ENCODE data around the gene VWA1.
"Not testable (repeated sequence)": the region's sequence is repeated elsewhere in the genome, so short reads cannot be mapped to it uniquely, and the experiment has no call there.

VWA1 gene

DNA sequence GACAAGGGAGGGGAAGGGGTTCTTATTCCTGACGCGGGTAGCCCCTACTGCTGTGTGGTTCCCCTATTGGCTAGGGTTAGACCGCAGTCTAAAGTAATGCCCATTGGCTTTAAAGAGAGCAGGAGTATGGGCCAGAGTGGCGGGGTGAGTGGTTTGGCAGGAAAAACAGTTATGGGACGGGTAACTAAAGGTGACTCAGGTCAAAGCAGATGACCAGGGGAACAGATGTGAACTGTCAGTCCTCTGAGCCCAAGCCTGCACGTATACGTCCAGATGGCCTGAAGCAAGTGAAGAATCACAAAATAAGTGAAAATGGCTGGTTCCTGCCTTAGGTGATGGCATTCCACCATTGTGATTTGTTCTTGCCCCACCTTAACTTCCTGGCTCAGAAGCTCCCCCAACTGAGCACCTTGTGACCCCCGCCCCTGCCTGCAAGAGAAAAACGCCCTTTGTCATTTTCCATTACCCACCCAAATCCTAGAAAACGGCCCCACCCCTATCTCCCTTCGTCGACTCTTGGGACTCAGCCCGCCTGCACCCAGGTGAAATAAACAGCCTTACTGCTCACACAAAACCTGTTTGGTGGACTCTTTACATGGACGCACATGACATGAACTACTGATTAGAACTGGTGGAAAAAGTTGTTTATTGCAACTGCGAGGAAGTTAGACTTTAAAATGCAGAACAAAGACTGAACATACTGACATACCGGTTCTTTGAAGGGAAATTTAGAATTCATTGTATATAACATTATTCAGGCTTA, 35.3 kb downstream of the VWA1 start:
- H3K4me3 Mint-ChIP-seq = peak overlapping the region; percentile 85
- peaks cover 34% of the 10 kb centered on the region for H3K4me1 Mint-ChIP-seq
- H3K27me3 Mint-ChIP-seq = no peaks in the 10 kb centered on the region
- peak; percentile 5 for ATAC-seq
- H3K9me3 Mint-ChIP-seq = no peaks in the 10 kb centered on the region
- H3K27ac Mint-ChIP-seq = peak overlapping the region; percentile 89
- H3K36me3 Mint-ChIP-seq = peaks cover 6% of the 10 kb centered on the region

DNA sequence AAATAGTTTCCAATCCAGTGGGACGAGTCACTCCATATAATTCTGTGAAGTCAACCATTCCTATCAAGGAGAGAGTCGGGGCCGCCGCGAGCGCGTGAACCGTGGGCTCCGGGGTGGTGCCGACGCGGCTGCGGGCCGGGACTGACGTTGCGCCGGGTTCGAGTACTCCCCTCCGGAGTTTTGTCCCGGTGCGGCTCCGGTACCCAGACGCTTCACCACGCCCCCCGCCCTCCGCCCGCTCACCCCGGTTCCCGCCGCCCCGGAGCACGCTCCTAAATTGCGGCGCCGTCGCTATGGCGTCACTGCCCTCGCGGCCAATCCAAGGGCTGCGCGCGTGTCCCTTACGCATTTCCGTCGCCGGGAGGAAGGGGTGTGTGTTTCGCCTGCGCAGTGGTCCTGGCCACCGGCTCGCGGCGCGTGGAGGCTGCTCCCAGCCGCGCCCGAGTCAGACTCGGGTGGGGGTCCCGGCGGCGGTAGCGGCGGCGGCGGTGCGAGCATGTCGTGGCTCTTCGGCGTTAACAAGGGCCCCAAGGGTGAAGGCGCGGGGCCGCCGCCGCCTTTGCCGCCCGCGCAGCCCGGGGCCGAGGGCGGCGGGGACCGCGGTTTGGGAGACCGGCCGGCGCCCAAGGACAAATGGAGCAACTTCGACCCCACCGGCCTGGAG, 36.0 kb downstream of the VWA1 start, which contains the start of gene ATAD3B:
Gene ATAD3B, plus strand, starts transcription at position 377 of the 664 bp plus-strand sequence. Its CDS starts 120 bp downstream, at position 497.
- ATAC-seq = peak; percentile 96
- no peaks in the 10 kb centered on the region for H3K27me3 Mint-ChIP-seq
- peaks cover 34% of the 10 kb centered on the region for H3K4me1 Mint-ChIP-seq
- peak within 1 kb of the TSS; percentile 85 for H3K4me3 Mint-ChIP-seq
- peaks cover 7% of the 10 kb centered on the region for H3K36me3 Mint-ChIP-seq
- H3K9me3 Mint-ChIP-seq = no peaks in the 10 kb centered on the region
- peak within 1 kb of the TSS; percentile 89 for H3K27ac Mint-ChIP-seq

DNA sequence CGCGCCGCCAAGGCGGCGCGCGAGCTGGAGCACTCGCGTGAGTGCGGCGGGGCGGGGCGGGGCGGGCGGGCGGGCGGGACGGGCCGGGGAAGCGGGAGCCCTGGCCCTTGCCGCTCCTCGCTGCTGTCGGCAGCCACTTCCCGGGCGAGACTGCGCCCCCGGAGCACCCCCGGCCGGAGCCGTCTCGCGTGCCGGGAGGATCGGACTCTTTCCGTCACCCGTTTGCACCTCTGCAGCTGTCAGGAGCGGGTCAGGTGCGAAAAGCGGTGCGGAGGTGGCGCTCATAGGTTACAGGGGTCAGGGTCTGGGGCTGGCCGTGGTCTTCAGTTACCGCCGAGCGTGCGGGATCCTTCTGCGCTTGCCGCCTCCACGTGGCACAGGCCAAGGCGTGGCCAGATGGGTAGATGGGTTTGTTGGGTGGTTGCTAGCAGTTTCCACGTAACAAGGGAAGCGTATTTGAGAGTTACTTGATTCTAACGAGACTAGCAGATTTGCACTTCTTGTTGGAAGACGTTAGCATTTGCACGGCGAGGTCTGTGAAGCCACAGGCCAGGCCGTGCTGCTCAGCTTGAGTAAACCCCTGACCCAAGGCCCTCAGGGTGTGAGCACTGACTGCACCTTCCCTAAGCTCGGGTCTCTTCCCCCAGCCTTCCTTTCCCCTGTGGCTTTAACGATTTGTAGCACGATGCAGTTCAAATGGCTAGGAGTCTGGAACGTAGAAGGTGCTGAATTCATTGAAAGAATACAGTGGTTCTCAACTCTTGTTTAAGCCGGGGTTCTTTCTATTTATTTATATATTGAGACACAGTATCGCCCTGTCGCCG, 36.8 kb downstream of the VWA1 start:
- Mint-ChIP-seq H3K4me3 (peak overlapping the region; percentile 75), H3K4me1 (peaks cover 34% of the 10 kb centered on the region), H3K27ac (peak overlapping the region; percentile 89), H3K36me3 (peaks cover 15% of the 10 kb centered on the region)
- ATAC-seq = peak; percentile 50
- H3K27me3 Mint-ChIP-seq, H3K9me3 Mint-ChIP-seq: not testable (repeated sequence)

DNA sequence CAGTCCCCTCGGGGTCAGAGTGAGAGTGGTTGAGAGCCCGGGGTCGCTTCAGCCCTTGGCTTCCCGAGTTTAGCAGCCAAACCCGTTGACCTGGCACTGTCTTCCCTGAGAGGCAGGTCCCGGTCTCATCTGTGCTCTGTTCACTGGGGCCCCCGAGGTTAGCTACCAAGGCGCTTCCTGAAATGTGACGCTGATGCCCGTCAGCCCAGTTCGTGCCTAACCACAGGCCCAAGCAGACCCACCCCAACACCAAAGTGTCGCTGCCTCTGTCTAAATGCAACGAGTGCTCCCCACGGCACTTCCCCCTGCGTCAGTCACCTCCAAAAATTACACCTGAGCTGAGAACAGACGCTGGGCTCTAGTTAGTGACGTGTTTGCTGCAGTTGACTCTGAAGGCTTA, 40.5 kb downstream of the VWA1 start:
- peaks cover 36% of the 10 kb centered on the region for H3K4me1 Mint-ChIP-seq
- not testable (repeated sequence) for H3K27me3 Mint-ChIP-seq

DNA sequence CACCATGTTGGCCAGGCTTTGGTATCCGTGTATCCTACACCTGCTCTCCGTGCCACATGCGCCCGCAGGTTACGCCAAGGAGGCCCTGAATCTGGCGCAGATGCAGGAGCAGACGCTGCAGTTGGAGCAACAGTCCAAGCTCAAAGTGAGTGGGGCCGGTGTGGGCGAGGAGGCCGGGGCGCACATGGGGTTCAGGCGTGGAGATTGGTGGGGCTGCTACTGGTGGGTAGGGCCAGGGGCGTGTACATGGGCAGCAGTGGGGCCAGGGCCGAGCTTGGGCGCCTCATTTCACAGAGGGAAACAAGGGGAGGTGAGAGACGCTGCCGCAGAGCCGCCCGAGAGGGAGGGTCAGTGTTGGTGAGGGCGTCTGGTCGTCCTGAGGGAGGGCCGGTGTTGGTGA, 41.7 kb downstream of the VWA1 start:
- Mint-ChIP-seq H3K27me3 (no peaks in the 10 kb centered on the region), H3K4me3 (no peak overlapping the region), H3K4me1 (peaks cover 33% of the 10 kb centered on the region), H3K27ac (no peak overlapping the region), H3K36me3 (peaks cover 40% of the 10 kb centered on the region), H3K9me3 (no peaks in the 10 kb centered on the region)
- no peak for ATAC-seq

More for the DNA sequence above, 40.5 kb downstream of the VWA1 start:
- not testable (repeated sequence) for ATAC-seq, H3K4me3 Mint-ChIP-seq, H3K27ac Mint-ChIP-seq, H3K9me3 Mint-ChIP-seq
- H3K36me3 Mint-ChIP-seq = peaks cover 35% of the 10 kb centered on the region

DNA sequence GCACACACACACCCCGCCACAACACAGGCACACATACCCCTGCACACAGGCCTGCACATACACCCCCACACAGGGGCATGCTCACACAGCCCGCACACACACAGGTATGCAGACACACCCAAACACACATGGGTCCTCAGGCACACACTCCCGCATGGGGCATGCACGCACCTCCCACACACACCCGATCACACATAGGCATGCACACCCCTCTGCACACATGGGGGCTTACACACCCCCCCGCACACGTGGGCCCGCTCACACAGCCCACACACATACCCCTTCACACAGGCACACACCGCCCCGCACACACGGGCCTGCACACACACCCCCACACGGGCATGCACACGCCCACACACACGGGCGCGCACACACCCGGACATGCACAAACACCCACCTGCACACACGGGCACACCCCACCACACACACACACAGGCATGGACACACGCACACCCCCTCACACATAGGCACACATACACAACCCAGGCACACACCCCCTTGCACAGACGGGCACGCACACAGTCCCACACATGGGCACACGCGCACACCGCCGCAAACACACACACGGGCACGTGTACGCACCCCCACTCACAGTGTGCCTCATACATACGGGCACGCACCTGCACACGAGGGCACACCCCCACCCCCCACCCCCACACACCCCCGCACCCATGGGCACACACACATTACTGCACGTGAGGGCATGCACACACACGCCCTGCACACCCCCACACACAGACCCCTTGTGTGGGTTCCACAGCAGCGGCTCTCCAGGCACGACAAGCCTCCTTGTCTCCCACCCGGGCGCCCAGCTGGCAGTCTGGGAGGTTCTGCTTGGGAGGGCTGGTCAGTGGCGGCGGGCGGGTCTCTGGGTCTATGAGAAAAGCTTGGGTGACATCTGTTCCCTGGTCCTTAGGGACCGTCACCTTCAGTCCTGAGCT, 44.3 kb downstream of the VWA1 start:
- Mint-ChIP-seq H3K36me3 (peaks cover 40% of the 10 kb centered on the region), H3K4me1 (peaks cover 16% of the 10 kb centered on the region), H3K27me3 (no peaks in the 10 kb centered on the region), H3K9me3 (no peaks in the 10 kb centered on the region), H3K4me3 (no peak overlapping the region), H3K27ac (no peak overlapping the region)
- peak; percentile 50 for ATAC-seq

DNA sequence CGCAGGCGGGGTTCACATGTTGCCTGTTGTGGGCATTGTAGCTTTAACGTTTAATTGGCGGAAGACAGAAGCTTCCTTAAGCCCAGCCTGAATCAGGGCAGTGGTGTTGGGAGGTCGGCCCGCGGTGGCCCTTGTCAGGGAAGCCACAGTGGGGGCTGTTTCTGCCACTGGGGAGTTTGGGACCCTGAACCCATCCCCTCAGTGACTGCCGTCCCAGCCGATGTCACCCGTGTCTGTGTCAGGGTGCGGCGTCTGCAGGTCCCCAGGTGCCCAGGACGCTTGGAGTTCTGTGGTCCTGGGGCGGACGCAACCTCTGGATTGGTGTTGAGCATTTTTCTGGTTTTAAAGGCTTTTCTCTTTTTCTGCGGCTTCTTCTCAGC, 45.0 kb downstream of the VWA1 start:
- peaks cover 36% of the 10 kb centered on the region for H3K36me3 Mint-ChIP-seq
- not testable (repeated sequence) for H3K9me3 Mint-ChIP-seq, H3K27ac Mint-ChIP-seq, H3K4me3 Mint-ChIP-seq, H3K27me3 Mint-ChIP-seq, ATAC-seq
- peaks cover 12% of the 10 kb centered on the region for H3K4me1 Mint-ChIP-seq

DNA sequence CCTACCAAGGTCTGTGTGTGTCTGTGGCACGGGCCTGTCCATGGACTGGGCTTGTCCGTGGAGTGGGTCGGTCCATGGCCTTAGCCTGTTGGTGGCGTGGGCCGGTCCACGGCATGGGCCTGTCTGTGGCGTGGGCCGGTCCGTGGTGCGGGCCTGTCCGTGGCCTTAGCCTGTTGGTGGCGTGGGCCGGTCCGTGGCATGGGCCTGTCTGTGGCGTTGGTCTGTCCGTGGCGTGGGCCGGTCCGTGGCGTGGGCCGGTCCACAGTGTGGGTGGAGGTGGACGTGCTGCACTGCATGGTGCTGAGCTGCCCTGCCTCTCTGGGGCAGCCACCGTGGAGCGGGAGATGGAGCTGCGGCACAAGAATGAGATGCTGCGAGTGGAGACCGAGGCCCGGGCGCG, 46.3 kb downstream of the VWA1 start:
- H3K4me3 Mint-ChIP-seq, H3K27me3 Mint-ChIP-seq, ATAC-seq, H3K27ac Mint-ChIP-seq, H3K4me1 Mint-ChIP-seq, H3K9me3 Mint-ChIP-seq: not testable (repeated sequence)
- H3K36me3 Mint-ChIP-seq = peaks cover 29% of the 10 kb centered on the region

DNA sequence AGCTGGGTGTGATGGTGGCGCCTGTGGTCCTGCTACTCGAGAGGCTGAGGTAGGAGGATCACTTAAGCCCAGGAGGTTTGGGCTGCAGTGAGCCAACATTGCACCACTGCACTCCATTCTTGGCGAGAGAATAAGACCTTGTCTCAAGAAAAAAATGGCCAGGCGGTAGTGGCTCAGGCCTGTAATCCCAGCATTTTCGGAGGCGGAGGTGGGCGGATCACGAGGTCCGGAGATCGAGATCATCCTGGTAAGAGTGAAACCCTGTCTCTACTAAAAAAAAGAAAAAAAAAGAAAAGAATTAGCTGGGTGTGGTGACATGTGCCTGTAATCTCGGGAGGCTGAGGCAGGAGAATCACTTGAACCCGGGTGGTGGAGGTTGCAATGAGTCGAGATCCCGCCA, 47.4 kb downstream of the VWA1 start:
- Mint-ChIP-seq H3K27ac (no peak overlapping the region), H3K36me3 (peaks cover 23% of the 10 kb centered on the region), H3K9me3 (no peaks in the 10 kb centered on the region), H3K4me3 (no peak overlapping the region), H3K27me3 (no peaks in the 10 kb centered on the region), H3K4me1 (peaks cover 10% of the 10 kb centered on the region)
- no peak for ATAC-seq

DNA sequence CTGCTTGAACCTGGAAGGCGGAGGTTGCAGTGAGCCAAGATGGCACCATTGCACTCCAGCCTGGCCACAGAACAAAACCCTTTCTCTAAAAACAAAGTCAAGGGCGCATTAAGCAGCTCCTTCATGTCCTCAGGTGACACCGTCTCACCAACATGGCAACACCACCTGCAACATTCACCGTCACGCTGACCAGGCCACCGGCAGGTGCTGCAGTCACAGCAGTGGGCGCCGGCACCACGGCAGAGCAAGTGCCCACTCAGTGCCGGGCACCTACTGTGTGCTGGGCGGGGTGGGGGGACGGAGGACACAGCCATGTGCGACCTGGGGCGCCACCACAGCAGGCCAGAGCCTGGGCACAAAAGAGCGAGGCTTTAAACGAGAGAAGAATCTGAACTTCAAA, 48.2 kb downstream of the VWA1 start:
- Mint-ChIP-seq H3K4me3 (no peak overlapping the region), H3K27me3 (no peaks in the 10 kb centered on the region), H3K36me3 (peaks cover 23% of the 10 kb centered on the region), H3K4me1 (peaks cover 10% of the 10 kb centered on the region), H3K9me3 (no peaks in the 10 kb centered on the region), H3K27ac (no peak overlapping the region)
- no peak for ATAC-seq

DNA sequence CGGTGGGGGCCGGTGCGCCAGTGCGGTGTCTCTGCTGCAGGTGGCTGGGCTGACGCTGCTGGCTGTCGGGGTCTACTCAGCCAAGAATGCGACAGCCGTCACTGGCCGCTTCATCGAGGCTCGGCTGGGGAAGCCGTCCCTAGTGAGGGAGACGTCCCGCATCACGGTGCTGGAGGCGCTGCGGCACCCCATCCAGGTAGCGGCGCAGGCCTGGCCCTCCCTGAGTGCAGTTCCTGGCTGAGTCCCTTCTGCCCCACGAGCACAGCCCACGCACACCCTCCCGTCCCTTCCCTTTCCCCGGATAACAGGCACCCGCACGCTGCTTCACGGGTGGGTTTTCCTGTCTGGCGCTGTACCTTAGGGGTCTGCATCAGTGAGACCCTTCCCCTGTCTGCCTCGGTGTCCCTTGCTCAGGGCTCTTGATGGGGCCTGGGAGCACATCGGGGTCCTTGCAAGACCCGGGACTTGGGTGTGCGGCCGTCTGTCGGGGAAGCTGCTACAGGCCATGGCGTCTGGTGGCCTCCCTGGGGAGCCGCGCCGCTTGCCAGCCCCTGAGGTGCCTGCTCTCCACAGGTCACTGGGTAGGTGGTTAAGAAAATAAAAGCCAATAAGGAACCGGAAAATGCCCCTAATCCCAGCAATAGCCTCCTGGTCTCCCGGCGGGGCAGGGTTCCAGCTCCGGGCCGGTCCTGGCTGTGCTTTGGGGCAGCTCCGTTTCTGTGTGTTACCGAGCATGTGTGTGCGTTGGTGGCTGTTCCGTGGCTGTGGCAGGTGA, 49.7 kb downstream of the VWA1 start:
- H3K4me3 Mint-ChIP-seq, H3K4me1 Mint-ChIP-seq, H3K9me3 Mint-ChIP-seq, H3K27ac Mint-ChIP-seq, H3K27me3 Mint-ChIP-seq: not testable (repeated sequence)
- H3K36me3 Mint-ChIP-seq = peaks cover 25% of the 10 kb centered on the region
- ATAC-seq = peak; percentile 20

DNA sequence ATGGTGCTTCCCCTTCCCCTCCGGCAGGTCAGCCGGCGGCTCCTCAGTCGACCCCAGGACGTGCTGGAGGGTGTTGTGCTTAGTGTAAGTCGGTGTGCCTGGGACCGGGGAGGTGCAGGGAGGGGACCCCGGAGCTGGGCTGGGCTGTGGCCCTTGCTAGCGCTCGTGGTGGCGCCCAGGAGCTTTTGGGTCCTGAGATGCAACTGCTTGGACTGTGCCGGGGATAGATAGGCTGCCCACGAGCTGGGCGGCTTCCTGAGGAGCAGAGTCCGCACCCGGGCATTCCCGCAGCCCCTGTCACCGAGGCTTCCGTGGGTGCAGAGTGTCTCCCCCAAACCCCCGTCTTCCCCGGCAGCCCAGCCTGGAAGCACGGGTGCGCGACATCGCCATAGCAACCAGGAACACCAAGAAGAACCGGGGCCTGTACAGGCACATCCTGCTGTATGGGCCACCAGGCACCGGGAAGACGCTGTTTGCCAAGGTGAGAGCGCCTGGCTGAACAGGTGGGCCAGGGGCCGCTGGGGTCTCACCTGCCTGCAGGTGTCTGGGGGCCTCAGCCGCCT, 50.3 kb downstream of the VWA1 start:
- not testable (repeated sequence) for ATAC-seq, H3K27ac Mint-ChIP-seq, H3K27me3 Mint-ChIP-seq, H3K4me3 Mint-ChIP-seq, H3K9me3 Mint-ChIP-seq, H3K4me1 Mint-ChIP-seq
- peaks cover 26% of the 10 kb centered on the region for H3K36me3 Mint-ChIP-seq

DNA sequence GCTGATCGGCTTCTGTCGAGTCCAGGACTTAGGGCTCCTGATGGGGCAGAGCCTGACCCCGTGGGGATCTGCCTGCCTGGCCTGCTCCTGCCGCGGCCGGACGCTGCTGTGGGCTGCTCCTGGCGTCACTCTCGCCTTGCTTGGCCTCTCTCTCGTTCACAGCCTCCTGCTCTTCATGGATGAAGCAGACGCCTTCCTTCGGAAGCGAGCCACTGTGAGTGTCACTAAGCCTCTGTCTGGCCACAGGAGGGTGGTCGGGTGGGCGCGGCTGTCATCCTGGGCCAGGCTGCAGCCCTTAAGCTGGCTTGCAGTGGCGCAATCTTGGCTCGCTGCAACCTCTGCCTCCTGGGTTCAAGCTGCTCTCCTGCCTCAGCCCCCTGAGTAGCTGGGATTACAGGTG, 52.2 kb downstream of the VWA1 start:
- no peak for ATAC-seq
- H3K4me1 Mint-ChIP-seq = no peaks in the 10 kb centered on the region
- H3K27ac Mint-ChIP-seq = no peak overlapping the region
- no peaks in the 10 kb centered on the region for H3K9me3 Mint-ChIP-seq
- H3K4me3 Mint-ChIP-seq = no peak overlapping the region
- H3K36me3 Mint-ChIP-seq = peaks cover 37% of the 10 kb centered on the region
- no peaks in the 10 kb centered on the region for H3K27me3 Mint-ChIP-seq

DNA sequence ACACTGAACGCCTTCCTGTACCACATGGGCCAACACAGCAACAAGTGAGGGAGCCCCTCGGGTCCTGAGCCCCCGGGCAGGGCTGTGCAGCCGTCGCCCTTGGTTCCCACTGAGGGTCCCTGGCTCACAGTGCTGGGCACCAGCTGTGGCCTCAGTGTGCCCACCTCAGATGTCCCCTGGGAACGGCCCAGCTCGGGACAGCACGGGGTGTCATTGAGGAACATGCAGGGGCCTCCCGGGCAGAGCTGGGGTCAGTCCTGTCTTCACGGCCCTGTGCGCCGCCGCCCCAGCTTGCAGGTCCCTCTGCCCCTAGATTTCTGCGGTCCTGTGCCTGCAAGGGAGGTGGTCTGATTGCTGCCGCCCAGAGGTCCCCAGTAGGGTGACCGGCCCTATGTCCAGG, 53.7 kb downstream of the VWA1 start:
- Mint-ChIP-seq H3K27ac (no peak overlapping the region), H3K36me3 (peaks cover 52% of the 10 kb centered on the region), H3K4me3 (no peak overlapping the region), H3K27me3 (no peaks in the 10 kb centered on the region), H3K4me1 (no peaks in the 10 kb centered on the region), H3K9me3 (peaks cover 3% of the 10 kb centered on the region)
- no peak for ATAC-seq
